ENCODE results near the gene ZNF32. TPM values are rescaled to one million over a fixed set of nuclear protein-coding genes. Genes with fewer than 3 reads are reported as not detected.

ZNF32 gene
- total and polyA plus RNA-seq, 7 donors = 21.3 to 108 (median 72.1) TPM

GRCh38 chr10:43655311-43655710 is 6.6 kb upstream of the ZNF32 start:
- no peaks in the 10 kb centered on the region for H3K9me3 ChIP-seq
- no peaks in the 10 kb centered on the region for H3K4me1 ChIP-seq
- H3K36me3 ChIP-seq = no peaks in the 10 kb centered on the region
- DNase-seq = no peak
- H3K27ac ChIP-seq = no peak overlapping the region
- WGBS, 2 donors = 56 to 79% methylated on average over 8 of the region's 8 CpGs
- no peaks in the 10 kb centered on the region for H3K27me3 ChIP-seq
- TF ChIP-seq CTCF (IDR thresholded peaks at IDR 0.05) (no peak), EP300 (IDR thresholded peaks at IDR 0.05) (no peak), POLR2AphosphoS5 (IDR thresholded peaks at IDR 0.05) (no peak), POLR2A (IDR thresholded peaks at IDR 0.05) (no peak)
- H3K4me3 ChIP-seq = no peak overlapping the region
- intact Hi-C loops (cut with DNase I) = no loop called here

GRCh38 chr10:43653746-43654145 is 5.1 kb upstream of the ZNF32 start:
- H3K27ac ChIP-seq = no peak overlapping the region
- peaks cover 0 to 9% (median 2%) of the 10 kb centered on the region in 4 donors for H3K4me1 ChIP-seq
- H3K27me3 ChIP-seq = no peaks in the 10 kb centered on the region
- H3K36me3 ChIP-seq = no peaks in the 10 kb centered on the region
- no peak for DNase-seq
- H3K4me3 ChIP-seq = no peak overlapping the region
- TF ChIP-seq EP300 (IDR thresholded peaks at IDR 0.05) (no peak), POLR2A (IDR thresholded peaks at IDR 0.05) (no peak), POLR2AphosphoS5 (IDR thresholded peaks at IDR 0.05) (no peak), CTCF (IDR thresholded peaks at IDR 0.05) (no peak)
- intact Hi-C loops (cut with DNase I) = no loop called here
- 61 to 81% methylated on average over 2 of the region's 2 CpGs for WGBS, 2 donors
- no peaks in the 10 kb centered on the region for H3K9me3 ChIP-seq

GRCh38 chr10:43649185-43649523 is 473 bp upstream of the ZNF32 start:
- no peak for TF ChIP-seq POLR2AphosphoS5 (IDR thresholded peaks at IDR 0.05)
- no peak for TF ChIP-seq CTCF (IDR thresholded peaks at IDR 0.05)
- no peak for TF ChIP-seq POLR2A (IDR thresholded peaks at IDR 0.05)
- no peak for TF ChIP-seq EP300 (IDR thresholded peaks at IDR 0.05)
- Histone ChIP-seq H3K9me3 (peaks cover 18 to 26% (median 22%) of the 10 kb centered on the region in 4 donors), H3K36me3 (peaks cover 19 to 26% (median 20%) of the 10 kb centered on the region in 4 donors), H3K4me1 (peaks cover 0 to 17% (median 8%) of the 10 kb centered on the region in 4 donors), H3K27me3 (no peaks in the 10 kb centered on the region), H3K4me3 (peak overlapping the region; percentile 72 to 90 (median 86)), H3K27ac (peak overlapping the region; percentile 78 to 86 (median 86))
- intact Hi-C loops (cut with DNase I) = no loop called here
- DNase-seq = no peak
- WGBS, 2 donors = 16 to 27% methylated on average over 14 of the region's 14 CpGs

GRCh38 chr10:43648095-43648397 is 635 bp downstream of the ZNF32 start:
- H3K27ac ChIP-seq = peak overlapping the region; percentile 78 to 86 (median 86)
- intact Hi-C loops (cut with DNase I) = loop anchor here (1.0 kb wide), 2 partner anchors 42 to 74 kb away; partner anchors contain the start of genes ZNF239 and ZNF485
- 38 to 58% methylated on average over 9 of the region's 9 CpGs for WGBS, 2 donors

More at GRCh38 chr10:43648095-43648397, 635 bp downstream of the ZNF32 start:
- peaks cover 0 to 17% (median 8%) of the 10 kb centered on the region in 4 donors for H3K4me1 ChIP-seq
- peaks cover 30 to 38% (median 31%) of the 10 kb centered on the region in 4 donors for H3K36me3 ChIP-seq
- H3K27me3 ChIP-seq = no peaks in the 10 kb centered on the region
- DNase-seq = no peak
- peaks cover 29 to 37% (median 32%) of the 10 kb centered on the region in 4 donors for H3K9me3 ChIP-seq
- no peak for TF ChIP-seq EP300 (IDR thresholded peaks at IDR 0.05)
- no peak for TF ChIP-seq POLR2A (IDR thresholded peaks at IDR 0.05)
- no peak for TF ChIP-seq CTCF (IDR thresholded peaks at IDR 0.05)
- no peak for TF ChIP-seq POLR2AphosphoS5 (IDR thresholded peaks at IDR 0.05)
- peak overlapping the region; percentile 72 to 90 (median 86) for H3K4me3 ChIP-seq
